ENCODE results near the gene RNF34. TPM values are rescaled to one million over a fixed set of nuclear protein-coding genes. Genes with fewer than 3 reads are reported as not detected.

The RNF34 gene
- total and polyA plus RNA-seq, 4 experiments from 2014 or later: 61.3 to 95.3 (median 86.7) TPM

GRCh38 chr12:121443193-121443870 is 43.4 kb downstream of the RNF34 start:
- Mint-ChIP-seq H3K4me1 (peaks cover 0 to 5% (median 3%) of the 10 kb centered on the region in 4 donors), H3K36me3 (peaks cover 18 to 50% of the 10 kb centered on the region in 2 donors), H3K27ac (peak overlapping the region in 4 of 7 donors; percentile 42 to 87 (median 68)), H3K4me3 (no peak overlapping the region), H3K27me3 (no peaks in the 10 kb centered on the region), H3K9me3 (no peaks in the 10 kb centered on the region)
- H3K4me1 ChIP-seq (ENCODE audit: insufficient read depth, low read length): no peaks in the 10 kb centered on the region
- no peaks in the 10 kb centered on the region for H3K9me3 ChIP-seq (ENCODE audit: control insufficient read depth in 1 of 2, low read length in 2 of 2)
- H3K36me3 ChIP-seq (ENCODE audit: insufficient read depth, low read length): peaks cover 52% of the 10 kb centered on the region
- H3K4me3 ChIP-seq (ENCODE audit: low read length in 2 of 2): no peak overlapping the region
- CTCF ChIA-PET (ENCODE audit: partially characterized antibody): interaction anchor here (0.6 to 5.6 kb wide), 34 partner anchors 11 to 663 kb away, joined by 3 to 93 read pairs (median 6); partner anchors contain the start of genes RNF34 and TMEM120B
- intact Hi-C loops (cut with micrococcal nuclease): loop anchor here (1.0 kb wide), 1 partner anchor 109 kb away; no protein-coding TSS in a partner anchor
- POLR2A ChIA-PET (ENCODE audit: partially characterized antibody): interaction anchor here (0.7 to 1.5 kb wide), 3 partner anchors 24 to 42 kb away, joined by 3 to 6 read pairs (median 5); no protein-coding TSS in a partner anchor
- no peak overlapping the region for H3K27ac ChIP-seq (ENCODE audit: low read depth, low read length)
- H3K27me3 ChIP-seq (ENCODE audit: insufficient read depth, low read length): no peaks in the 10 kb centered on the region
- DNase-seq: peak; percentile 44 to 60 (median 50)

GRCh38 chr12:121443911-121444841 is 44.3 kb downstream of the RNF34 start:
- H3K9me3 ChIP-seq (ENCODE audit: control insufficient read depth in 1 of 2, low read length in 2 of 2): no peaks in the 10 kb centered on the region
- peaks cover 44% of the 10 kb centered on the region for H3K36me3 ChIP-seq (ENCODE audit: insufficient read depth, low read length)
- Mint-ChIP-seq H3K27ac (peak overlapping the region in 1 of 7 donors; percentile 29), H3K4me1 (peaks cover 5 to 8% (median 6%) of the 10 kb centered on the region in 4 donors), H3K27me3 (no peaks in the 10 kb centered on the region), H3K36me3 (peaks cover 18 to 48% of the 10 kb centered on the region in 2 donors), H3K4me3 (no peak overlapping the region), H3K9me3 (no peaks in the 10 kb centered on the region)
- no peak overlapping the region for H3K27ac ChIP-seq (ENCODE audit: low read depth, low read length)
- intact Hi-C loops (cut with micrococcal nuclease): loop anchor here (1.0 kb wide), 1 partner anchor 110 kb away; no protein-coding TSS in a partner anchor
- no peaks in the 10 kb centered on the region for H3K27me3 ChIP-seq (ENCODE audit: insufficient read depth, low read length)
- CTCF ChIA-PET (ENCODE audit: partially characterized antibody): interaction anchor here (0.9 to 5.6 kb wide), 20 partner anchors 10 to 238 kb away, joined by 3 to 93 read pairs (median 10); partner anchors contain the start of gene RNF34
- no peaks in the 10 kb centered on the region for H3K4me1 ChIP-seq (ENCODE audit: insufficient read depth, low read length)
- DNase-seq: no peak
- H3K4me3 ChIP-seq (ENCODE audit: low read length in 2 of 2): no peak overlapping the region
- POLR2A ChIA-PET (ENCODE audit: partially characterized antibody): no interaction called here

- H3K36me3 ChIP-seq (ENCODE audit: insufficient read depth, low read length): peaks cover 40% of the 10 kb centered on the region
- no peaks in the 10 kb centered on the region for H3K9me3 Mint-ChIP-seq
- no peak overlapping the region for H3K4me3 ChIP-seq (ENCODE audit: low read length in 2 of 2)
- CTCF ChIA-PET (ENCODE audit: partially characterized antibody): interaction anchor here (1.1 to 5.6 kb wide), 3 partner anchors 10 to 111 kb away, joined by 3 to 93 read pairs (median 4); no protein-coding TSS in a partner anchor
- no peaks in the 10 kb centered on the region for H3K4me1 ChIP-seq (ENCODE audit: insufficient read depth, low read length)
- peaks cover 7 to 14% (median 8%) of the 10 kb centered on the region in 4 donors for H3K4me1 Mint-ChIP-seq
- POLR2A ChIA-PET (ENCODE audit: partially characterized antibody): no interaction called here
- H3K36me3 Mint-ChIP-seq: peaks cover 14 to 46% of the 10 kb centered on the region in 2 donors
- no peaks in the 10 kb centered on the region for H3K27me3 Mint-ChIP-seq
- H3K4me3 Mint-ChIP-seq: no peak overlapping the region
- intact Hi-C loops (cut with micrococcal nuclease): no loop called here
- no peak overlapping the region for H3K27ac ChIP-seq (ENCODE audit: low read depth, low read length)
- peak overlapping the region in 2 of 7 donors; percentile 46 to 57 for H3K27ac Mint-ChIP-seq
- H3K9me3 ChIP-seq (ENCODE audit: control insufficient read depth in 1 of 2, low read length in 2 of 2): no peaks in the 10 kb centered on the region
- no peaks in the 10 kb centered on the region for H3K27me3 ChIP-seq (ENCODE audit: insufficient read depth, low read length)
- DNase-seq: no peak
Measured at GRCh38 chr12:121444842-121445202, 44.9 kb downstream of the RNF34 start.

GRCh38 chr12:121446750-121447149 is 46.8 kb downstream of the RNF34 start:
- H3K9me3 Mint-ChIP-seq: no peaks in the 10 kb centered on the region
- no peaks in the 10 kb centered on the region for H3K27me3 Mint-ChIP-seq
- peaks cover 10 to 21% (median 13%) of the 10 kb centered on the region in 4 donors for H3K4me1 Mint-ChIP-seq
- no peaks in the 10 kb centered on the region for H3K27me3 ChIP-seq (ENCODE audit: insufficient read depth, low read length)
- no peak overlapping the region for H3K4me3 ChIP-seq (ENCODE audit: low read length in 2 of 2)
- CTCF ChIA-PET (ENCODE audit: partially characterized antibody): interaction anchor here (0.9 to 1.3 kb wide), 3 partner anchors 10 to 56 kb away, joined by 3 to 5 read pairs (median 3); no protein-coding TSS in a partner anchor
- peaks cover 8 to 37% of the 10 kb centered on the region in 2 donors for H3K36me3 Mint-ChIP-seq
- H3K9me3 ChIP-seq (ENCODE audit: control insufficient read depth in 1 of 2, low read length in 2 of 2): no peaks in the 10 kb centered on the region
- no peak for DNase-seq
- H3K4me1 ChIP-seq (ENCODE audit: insufficient read depth, low read length): no peaks in the 10 kb centered on the region
- no peak overlapping the region for H3K27ac ChIP-seq (ENCODE audit: low read depth, low read length)
- no peak overlapping the region for H3K4me3 Mint-ChIP-seq
- H3K36me3 ChIP-seq (ENCODE audit: insufficient read depth, low read length): peaks cover 24% of the 10 kb centered on the region
- intact Hi-C loops (cut with micrococcal nuclease): no loop called here
- H3K27ac Mint-ChIP-seq: peak overlapping the region in 1 of 7 donors; percentile 37
- POLR2A ChIA-PET (ENCODE audit: partially characterized antibody): interaction anchor here (0.7 kb wide), 2 partner anchors 33 to 46 kb away, joined by 3 to 4 read pairs; partner anchors contain the start of gene RNF34

- intact Hi-C loops (cut with micrococcal nuclease): no loop called here
- no peak for DNase-seq
- Histone ChIP-seq H3K27me3 (ENCODE audit: insufficient read depth, low read length) (no peaks in the 10 kb centered on the region), H3K27ac (ENCODE audit: low read depth, low read length) (no peak overlapping the region), H3K4me1 (ENCODE audit: insufficient read depth, low read length) (peaks cover 5% of the 10 kb centered on the region), H3K9me3 (ENCODE audit: control insufficient read depth in 1 of 2, low read length in 2 of 2) (no peaks in the 10 kb centered on the region), H3K4me3 (ENCODE audit: low read length in 2 of 2) (no peak overlapping the region), H3K36me3 (ENCODE audit: insufficient read depth, low read length) (peaks cover 17% of the 10 kb centered on the region)
- Mint-ChIP-seq H3K27me3 (no peaks in the 10 kb centered on the region), H3K27ac (peak overlapping the region in 3 of 7 donors; percentile 24 to 70 (median 60)), H3K4me3 (no peak overlapping the region), H3K9me3 (no peaks in the 10 kb centered on the region), H3K36me3 (peaks cover 10 to 38% of the 10 kb centered on the region in 2 donors), H3K4me1 (peaks cover 12 to 28% (median 20%) of the 10 kb centered on the region in 4 donors)
- ChIA-PET POLR2A (ENCODE audit: partially characterized antibody) (interaction anchor here (1.2 kb wide), 1 partner anchor 49 kb away, joined by 3 read pairs; no protein-coding TSS in a partner anchor), CTCF (ENCODE audit: partially characterized antibody) (interaction anchor here (0.8 to 1.4 kb wide), 4 partner anchors 17 to 113 kb away, joined by 3 to 6 read pairs (median 3); no protein-coding TSS in a partner anchor)
Measured at GRCh38 chr12:121448771-121449315, 48.9 kb downstream of the RNF34 start.

DNA sequence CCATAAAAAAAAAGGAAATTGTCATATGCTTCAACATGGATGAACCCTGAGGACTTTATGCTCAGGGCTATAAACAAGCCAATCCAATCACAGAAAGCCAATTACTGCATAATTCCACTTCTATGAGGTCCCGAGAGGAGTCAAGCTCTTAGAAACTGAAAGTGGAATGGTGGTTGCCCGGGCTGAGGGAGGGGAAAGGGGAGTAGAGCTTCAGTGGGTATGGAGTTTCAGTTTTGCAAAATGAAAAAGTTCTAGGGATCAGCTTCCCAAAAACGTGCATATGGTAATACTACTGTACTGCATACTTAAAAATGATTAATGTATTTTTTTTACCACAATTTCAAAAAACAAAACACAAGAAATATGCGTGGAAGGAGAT is 52.0 kb downstream of the RNF34 start:
- intact Hi-C loops (cut with micrococcal nuclease): no loop called here
- H3K9me3 Mint-ChIP-seq: peaks cover 0 to 2% (median 0%) of the 10 kb centered on the region in 8 donors
- Histone ChIP-seq H3K4me3 (ENCODE audit: low read length in 2 of 2) (no peak overlapping the region), H3K27me3 (ENCODE audit: insufficient read depth, low read length) (no peaks in the 10 kb centered on the region), H3K27ac (ENCODE audit: low read depth, low read length) (no peak overlapping the region), H3K4me1 (ENCODE audit: insufficient read depth, low read length) (peaks cover 12% of the 10 kb centered on the region), H3K36me3 (ENCODE audit: insufficient read depth, low read length) (peaks cover 3% of the 10 kb centered on the region), H3K9me3 (ENCODE audit: control insufficient read depth in 1 of 2, low read length in 2 of 2) (no peaks in the 10 kb centered on the region)
- H3K27me3 Mint-ChIP-seq: no peaks in the 10 kb centered on the region
- CTCF ChIA-PET (ENCODE audit: partially characterized antibody): interaction anchor here (5.5 kb wide), 1 partner anchor 9 kb away, joined by 33 read pairs; no protein-coding TSS in a partner anchor
- peak overlapping the region in 4 of 8 donors; percentile 33 to 56 (median 43) for H3K4me3 Mint-ChIP-seq
- peak overlapping the region in 5 of 7 donors; percentile 26 to 70 (median 65) for H3K27ac Mint-ChIP-seq
- POLR2A ChIA-PET (ENCODE audit: partially characterized antibody): no interaction called here
- peaks cover 19 to 56% (median 25%) of the 10 kb centered on the region in 4 donors for H3K4me1 Mint-ChIP-seq
- H3K36me3 Mint-ChIP-seq: peaks cover 10 to 23% of the 10 kb centered on the region in 2 donors
- no peak for DNase-seq
